ENCODE measurements around the gene CDR2. TPM values are rescaled to one million over a fixed set of nuclear protein-coding genes. Genes with fewer than 3 reads are reported as not detected.
"Not testable (repeated sequence)": the region's sequence is repeated elsewhere in the genome, so short reads cannot be mapped to it uniquely, and the experiment has no call there.

The CDR2 gene
- total RNA-seq, 2 experiments from 2014 or later, result 42.5 to 42.8 TPM

- Mint-ChIP-seq H3K27ac (no peak overlapping the region), H3K9me3 (no peaks in the 10 kb centered on the region), H3K4me3 (no peak overlapping the region), H3K36me3 (ENCODE audit: low read depth) (peaks cover 28% of the 10 kb centered on the region), H3K4me1 (ENCODE audit: low read depth) (peaks cover 8% of the 10 kb centered on the region), H3K27me3 (ENCODE audit: low read depth) (no peaks in the 10 kb centered on the region)
- DNase-seq, result no peak
- intact Hi-C loops (cut with micrococcal nuclease), result no loop called here
- CTCF ChIA-PET, result no interaction called here
Observed at GRCh38 chr16:22306788-22307187, 67.6 kb downstream of the CDR2 start.

- Mint-ChIP-seq H3K36me3 (ENCODE audit: low read depth) (peaks cover 33% of the 10 kb centered on the region), H3K4me3 (no peak overlapping the region), H3K27me3 (ENCODE audit: low read depth) (no peaks in the 10 kb centered on the region), H3K4me1 (ENCODE audit: low read depth) (peaks cover 25% of the 10 kb centered on the region), H3K9me3 (no peaks in the 10 kb centered on the region), H3K27ac (no peak overlapping the region)
- intact Hi-C loops (cut with micrococcal nuclease), result no loop called here
- no peak for DNase-seq
- CTCF ChIA-PET, result no interaction called here
Observed at GRCh38 chr16:22304411-22304810, 70.0 kb downstream of the CDR2 start.

DNA sequence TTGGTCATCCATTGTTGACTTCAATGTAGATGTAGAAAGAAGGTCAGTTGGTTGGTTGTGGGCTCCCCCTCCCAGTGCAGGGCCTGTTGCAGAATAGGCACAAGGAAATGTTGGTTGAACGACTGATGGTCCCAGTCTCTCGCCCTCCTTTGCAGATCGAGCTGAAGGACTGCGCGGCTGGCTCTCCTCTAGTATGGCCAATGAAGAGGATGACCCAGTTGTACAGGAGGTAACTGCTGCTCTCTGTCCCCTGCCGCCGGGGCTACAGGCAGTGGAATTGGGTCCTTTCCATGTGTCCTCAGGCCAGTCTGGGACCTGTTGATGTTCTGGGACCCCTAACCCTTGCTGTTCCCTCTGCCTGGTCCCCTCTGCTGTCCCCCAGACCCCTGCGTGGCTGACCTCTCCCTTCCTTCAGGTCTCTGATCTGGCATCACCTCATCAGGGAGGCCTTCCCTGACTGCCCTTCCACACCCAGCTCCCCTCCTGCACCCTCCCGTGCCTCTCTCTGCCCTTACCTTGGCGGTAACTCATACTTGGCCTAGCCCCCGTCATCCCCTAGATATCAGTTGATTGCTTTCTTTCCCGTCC lies 71.5 kb downstream of the CDR2 start:
- Mint-ChIP-seq H3K9me3 (no peaks in the 10 kb centered on the region), H3K4me1 (ENCODE audit: low read depth) (peaks cover 36% of the 10 kb centered on the region), H3K27ac (no peak overlapping the region), H3K27me3 (ENCODE audit: low read depth) (no peaks in the 10 kb centered on the region), H3K4me3 (no peak overlapping the region), H3K36me3 (ENCODE audit: low read depth) (peaks cover 40% of the 10 kb centered on the region)
- DNase-seq, result no peak
- intact Hi-C loops (cut with micrococcal nuclease), result no loop called here
- CTCF ChIA-PET, result no interaction called here

GRCh38 chr16:22301423-22301822 lies 73.0 kb downstream of the CDR2 start:
- CTCF ChIA-PET, result interaction anchor here (1.1 to 4.4 kb wide), 6 partner anchors 17 to 107 kb away, joined by 3 to 27 read pairs (median 10); partner anchors contain the start of gene EEF2K
- Mint-ChIP-seq H3K27ac (peak overlapping the region; percentile 25), H3K36me3 (ENCODE audit: low read depth) (peaks cover 42% of the 10 kb centered on the region), H3K4me1 (ENCODE audit: low read depth) (peaks cover 37% of the 10 kb centered on the region)
- H3K4me3 Mint-ChIP-seq; H3K27me3 Mint-ChIP-seq (ENCODE audit: low read depth); H3K9me3 Mint-ChIP-seq; intact Hi-C loops (cut with micrococcal nuclease); DNase-seq: not testable (repeated sequence)

- no peak overlapping the region for H3K27ac Mint-ChIP-seq
- no peaks in the 10 kb centered on the region for H3K9me3 Mint-ChIP-seq
- H3K36me3 Mint-ChIP-seq (ENCODE audit: low read depth), result peaks cover 40% of the 10 kb centered on the region
- peak; percentile 64 for DNase-seq
- H3K4me1 Mint-ChIP-seq (ENCODE audit: low read depth), result peaks cover 41% of the 10 kb centered on the region
- H3K4me3 Mint-ChIP-seq, result no peak overlapping the region
- intact Hi-C loops (cut with micrococcal nuclease), result no loop called here
- H3K27me3 Mint-ChIP-seq (ENCODE audit: low read depth), result no peaks in the 10 kb centered on the region
- CTCF ChIA-PET, result interaction anchor here (0.6 to 4.7 kb wide), 20 partner anchors 11 to 1103 kb away, joined by 3 to 27 read pairs (median 4); partner anchors contain the start of gene EEF2K
Observed at GRCh38 chr16:22300427-22301071, 73.9 kb downstream of the CDR2 start.

GRCh38 chr16:22299036-22299435 lies 75.4 kb downstream of the CDR2 start:
- peak overlapping the region; percentile 90 for H3K4me3 Mint-ChIP-seq
- peaks cover 35% of the 10 kb centered on the region for H3K36me3 Mint-ChIP-seq (ENCODE audit: low read depth)
- H3K27ac Mint-ChIP-seq, result peak overlapping the region; percentile 94
- intact Hi-C loops (cut with micrococcal nuclease), result loop anchor here (5.0 kb wide), 1 partner anchor 777 kb away; no protein-coding TSS in a partner anchor
- H3K9me3 Mint-ChIP-seq, result no peaks in the 10 kb centered on the region
- no peak for DNase-seq
- peaks cover 40% of the 10 kb centered on the region for H3K4me1 Mint-ChIP-seq (ENCODE audit: low read depth)
- H3K27me3 Mint-ChIP-seq (ENCODE audit: low read depth), result no peaks in the 10 kb centered on the region
- CTCF ChIA-PET, result interaction anchor here (0.6 to 4.7 kb wide), 4 partner anchors 91 to 105 kb away, joined by 3 to 27 read pairs (median 23); partner anchors contain the start of gene EEF2K

DNA sequence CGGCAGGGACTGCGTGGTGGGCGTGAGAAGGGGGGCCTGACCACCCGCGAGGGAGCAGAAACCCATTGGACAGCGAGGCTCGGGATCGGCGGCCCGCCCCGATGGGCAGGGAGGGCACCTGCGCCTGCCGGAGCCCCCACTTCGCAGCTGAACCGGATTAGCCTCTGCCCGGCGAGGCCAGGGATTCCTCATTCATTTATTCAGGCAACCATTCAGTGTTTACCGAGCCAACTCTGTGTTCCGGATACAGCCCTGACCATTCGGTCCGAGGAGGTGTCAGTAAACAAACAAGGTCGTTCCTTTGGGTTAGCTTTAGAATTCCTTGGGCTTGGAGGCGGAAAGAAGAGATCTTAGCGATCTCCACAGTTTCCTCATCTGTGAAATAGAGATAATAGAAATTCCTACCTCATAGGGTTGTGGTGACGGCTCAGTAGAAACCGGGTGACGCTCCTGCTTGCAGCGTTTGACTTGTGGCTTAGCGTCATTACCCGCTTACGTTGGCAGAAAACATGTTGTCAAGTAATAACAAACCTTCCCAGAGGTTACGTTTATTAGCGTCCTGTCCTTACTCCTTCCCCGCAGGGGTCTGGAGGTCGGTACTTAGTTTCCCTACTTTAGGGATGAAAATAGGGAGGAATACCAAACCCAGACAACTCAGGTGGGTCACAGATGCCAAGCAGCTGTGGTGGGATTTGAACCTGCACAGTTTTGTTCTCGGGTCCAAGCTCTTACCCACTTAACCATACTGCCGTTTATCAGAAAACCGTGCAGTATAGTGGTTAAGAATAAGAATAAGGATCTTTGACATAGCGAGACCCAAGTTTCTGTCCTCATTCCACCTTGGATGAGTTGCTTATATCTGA lies 76.3 kb downstream of the CDR2 start:
- peak overlapping the region; percentile 90 for H3K4me3 Mint-ChIP-seq
- H3K36me3 Mint-ChIP-seq (ENCODE audit: low read depth), result peaks cover 32% of the 10 kb centered on the region
- CTCF ChIA-PET, result interaction anchor here (0.5 to 4.7 kb wide), 7 partner anchors 74 to 298 kb away, joined by 3 to 27 read pairs (median 3); partner anchors contain the start of gene EEF2K
- peaks cover 37% of the 10 kb centered on the region for H3K4me1 Mint-ChIP-seq (ENCODE audit: low read depth)
- no peaks in the 10 kb centered on the region for H3K27me3 Mint-ChIP-seq (ENCODE audit: low read depth)
- intact Hi-C loops (cut with micrococcal nuclease), result loop anchor here (1.0 to 5.0 kb wide), 10 partner anchors 57 to 1140 kb away; partner anchors contain the start of genes CDR2, EEF2K, LDAF1 and PDZD9
- H3K9me3 Mint-ChIP-seq, result no peaks in the 10 kb centered on the region
- peak; percentile 87 for DNase-seq
- peak overlapping the region; percentile 94 for H3K27ac Mint-ChIP-seq

DNA sequence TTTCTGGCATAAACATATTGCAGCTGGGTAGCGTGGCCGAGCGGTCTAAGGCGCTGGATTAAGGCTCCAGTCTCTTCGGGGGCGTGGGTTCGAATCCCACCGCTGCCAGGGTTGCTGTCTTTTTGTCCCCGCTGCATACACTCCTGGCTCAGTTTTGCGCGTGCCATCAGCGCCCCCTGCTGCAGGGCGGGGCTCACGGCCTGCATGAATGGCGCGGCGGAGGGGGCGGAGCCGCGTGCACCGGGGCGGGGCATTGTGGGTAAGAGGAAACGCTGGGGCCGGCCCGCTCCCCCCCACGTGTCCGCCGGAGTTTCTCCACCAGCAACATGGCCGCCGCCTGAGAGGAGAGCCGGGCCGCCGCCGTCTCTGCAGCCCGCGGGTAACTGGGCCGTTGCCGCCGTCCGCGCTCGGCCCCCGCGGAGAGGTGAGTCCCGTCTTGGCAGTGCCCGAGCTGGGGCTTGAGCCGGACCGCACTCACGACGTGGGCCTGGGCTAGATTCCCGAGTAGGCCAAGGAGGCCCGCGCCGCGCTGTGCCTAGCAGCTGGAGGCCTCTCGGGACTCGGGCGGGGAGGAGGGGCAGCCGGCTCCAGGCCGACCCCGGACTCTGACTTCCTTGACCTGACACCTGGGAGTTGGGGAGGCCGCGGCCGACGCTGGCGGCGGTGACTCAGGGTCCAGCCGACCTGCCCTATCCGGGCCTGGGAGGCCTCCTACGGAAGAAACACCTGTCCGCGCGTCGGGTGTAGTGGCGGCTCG lies 77.1 kb downstream of the CDR2 start, which contains the start of gene POLR3E:
TSS of gene POLR3E (plus strand) at position 296 of the 757 bp plus-strand sequence. CDS start 5,560 bp downstream, outside the sequence.
- Mint-ChIP-seq H3K4me3 (peak within 1 kb of the TSS; percentile 90), H3K9me3 (no peaks in the 10 kb centered on the region), H3K4me1 (ENCODE audit: low read depth) (peaks cover 37% of the 10 kb centered on the region), H3K36me3 (ENCODE audit: low read depth) (peaks cover 27% of the 10 kb centered on the region), H3K27me3 (ENCODE audit: low read depth) (no peaks in the 10 kb centered on the region), H3K27ac (peak within 1 kb of the TSS; percentile 94)
- intact Hi-C loops (cut with micrococcal nuclease), result loop anchor here (1.0 to 5.0 kb wide), 9 partner anchors 56 to 1139 kb away; partner anchors contain the start of genes CDR2, EEF2K, LDAF1 and PDZD9
- peak; percentile 100 for DNase-seq
- CTCF ChIA-PET, result interaction anchor here (0.6 to 4.7 kb wide), 11 partner anchors 12 to 1108 kb away, joined by 3 to 26 read pairs (median 5); partner anchors contain the start of gene EEF2K

DNA sequence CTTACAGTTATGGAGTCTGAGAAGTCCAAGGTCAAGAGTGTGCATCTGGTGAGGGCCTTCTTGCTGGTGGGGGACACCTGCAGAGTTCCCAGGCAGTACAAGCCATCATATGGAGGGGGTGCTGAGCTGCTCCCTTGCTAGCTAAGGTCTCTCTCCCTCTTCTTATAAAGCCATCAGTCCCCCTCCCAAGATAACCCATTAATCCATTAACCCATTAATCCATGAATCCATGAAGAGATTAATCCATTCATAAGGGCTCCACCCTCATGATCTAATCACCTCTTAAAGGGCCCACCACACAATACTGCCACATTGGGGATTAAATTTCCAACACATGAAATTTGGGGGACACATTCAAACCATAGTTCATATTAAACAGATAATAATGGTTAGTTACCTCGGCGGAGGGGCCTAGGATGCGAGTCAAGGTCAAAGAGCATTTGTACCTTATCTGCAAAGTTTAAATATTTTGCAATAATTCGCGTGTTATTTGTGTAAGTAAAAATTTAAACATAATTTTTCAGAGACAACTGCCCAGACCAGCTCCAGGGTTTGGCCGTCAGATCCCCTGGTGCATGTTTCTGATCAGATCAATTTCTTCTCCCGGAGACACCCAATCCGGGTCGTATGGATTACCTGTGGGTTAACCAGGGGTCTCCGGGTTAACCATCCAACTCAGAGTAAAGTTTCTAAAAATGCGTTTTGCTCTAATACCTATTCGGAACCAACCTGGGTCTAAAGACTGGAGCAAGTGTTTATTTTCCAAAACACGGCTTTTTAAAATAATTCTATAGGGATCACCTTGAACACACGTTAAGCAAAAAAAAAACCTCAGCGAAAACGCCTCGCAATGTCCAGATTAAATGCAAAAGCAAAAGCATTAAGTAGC lies 78.0 kb downstream of the CDR2 start:
- peaks cover 33% of the 10 kb centered on the region for H3K4me1 Mint-ChIP-seq (ENCODE audit: low read depth)
- CTCF ChIA-PET, result interaction anchor here (0.6 to 4.7 kb wide), 11 partner anchors 12 to 1107 kb away, joined by 3 to 26 read pairs (median 5); partner anchors contain the start of gene EEF2K
- H3K27me3 Mint-ChIP-seq (ENCODE audit: low read depth), result no peaks in the 10 kb centered on the region
- peaks cover 22% of the 10 kb centered on the region for H3K36me3 Mint-ChIP-seq (ENCODE audit: low read depth)
- peak overlapping the region; percentile 90 for H3K4me3 Mint-ChIP-seq
- DNase-seq, result peak; percentile 15
- H3K9me3 Mint-ChIP-seq, result no peaks in the 10 kb centered on the region
- peak overlapping the region; percentile 94 for H3K27ac Mint-ChIP-seq
- intact Hi-C loops (cut with micrococcal nuclease), result loop anchor here (1.0 to 5.0 kb wide), 9 partner anchors 56 to 1138 kb away; partner anchors contain the start of genes CDR2, EEF2K, LDAF1 and PDZD9
